ENCODE data around the gene STXBP1. TPM values are rescaled to one million over a fixed set of nuclear protein-coding genes. Genes with fewer than 3 reads are reported as not detected.

Gene STXBP1
- total and polyA plus RNA-seq, 9 of the 15 experiments (the other 6 are each of a cell fraction or from before 2014, with no cell fraction given): 4.6 to 35.1 (median 9.7) TPM

GRCh38 chr9:127633216-127633862, 21.3 kb downstream of the STXBP1 start:
- no peak overlapping the region for H2AFZ ChIP-seq (ENCODE audit: low read depth, low read length)
- H3K4me1 ChIP-seq (replicated peaks in 1 of 2; ENCODE audit: control insufficient read depth in 2 of 2, insufficient read depth in 2 of 2, low read length in 2 of 2): peaks cover 17 to 29% of the 10 kb centered on the region in 2 experiments
- no peak overlapping the region for H3K27ac ChIP-seq (ENCODE audit: extremely low read depth, low read depth, low read length)
- intact Hi-C loops (cut with micrococcal nuclease): no loop called here
- no peak for DNase-seq (ENCODE audit: extremely low read depth in 1 of 4, low spot score in 3 of 4)
- ATAC-seq: no peak
- in situ Hi-C loops (cut with MboI): no loop called here
- no peaks in the 10 kb centered on the region for H3K9me3 ChIP-seq (replicated peaks; ENCODE audit: control insufficient read depth, insufficient read depth, low read depth, low read length)
- no peak for FAIRE-seq
- no TSS peak for BruUV-seq (replicated peaks)
- CTCF ChIA-PET (ENCODE audit: low intra/inter-chr PET ratio): no interaction called here
- H3K4me2 ChIP-seq (ENCODE audit: insufficient read depth, low read length): no peak overlapping the region
- H4K20me1 ChIP-seq (replicated peaks; ENCODE audit: control insufficient read depth, insufficient read depth, low read length): 0 out of 2 replicates have a peak, but pooled peaks cover 9% of the 10 kb centered on the region
- WGBS (ENCODE audit: insufficient coverage, low coverage, missing lambda C conversion rate): 73% methylated on average over 13 of the region's 13 CpGs
- H3K36me3 ChIP-seq (ENCODE audit: control insufficient read depth, insufficient read depth, low read length): no peaks in the 10 kb centered on the region
- no peak overlapping the region; a peak in 1 of 4 replicates for H3K9ac ChIP-seq (ENCODE audit: insufficient read depth in 1 of 2, low read depth in 2 of 2, low read length in 2 of 2)
- H3K79me2 ChIP-seq (ENCODE audit: control insufficient read depth, insufficient read depth, low read length): no peaks in the 10 kb centered on the region; the same call in 2 of the 3 replicates
- no peak overlapping the region for H3K4me3 ChIP-seq
- H3K27me3 ChIP-seq (ENCODE audit: control insufficient read depth in 2 of 2, insufficient read depth in 2 of 2, low read length in 2 of 2): no peaks in the 10 kb centered on the region
- H3K9me1 ChIP-seq (ENCODE audit: control insufficient read depth, insufficient read depth, low read length): no peaks in the 10 kb centered on the region
- TF ChIP-seq PTTG1 (tag; IDR thresholded peaks at IDR 0.05; ENCODE audit: low read depth): no peak
- TF ChIP-seq TSHZ1 (CRISPR knock-in tag; IDR thresholded peaks at IDR 0.05): no peak
- no peak for TF ChIP-seq GTF2E2 (tag; IDR thresholded peaks at IDR 0.05)
- no peak for TF ChIP-seq GATAD2B (IDR thresholded peaks at IDR 0.05; ENCODE audit: borderline replicate concordance)
- no peak for TF ChIP-seq MYNN (IDR thresholded peaks at IDR 0.05)
- TF ChIP-seq MYNN (CRISPR knock-in tag; IDR thresholded peaks at IDR 0.05): no peak
- no peak for TF ChIP-seq NKRF (IDR thresholded peaks at IDR 0.05; ENCODE audit: borderline replicate concordance)
- no peak for TF ChIP-seq BCOR (IDR thresholded peaks at IDR 0.05)
- no peak for TF ChIP-seq E2F6 (IDR thresholded peaks at IDR 0.05; ENCODE audit: borderline replicate concordance in 1 of 2, extremely low read depth in 1 of 2, insufficient read depth in 1 of 2, insufficient read length in 1 of 2, low read depth in 1 of 2, low read length in 1 of 2, poor library complexity in 1 of 2, severe bottlenecking in 1 of 2)
- TF ChIP-seq SLC30A9 (CRISPR knock-in tag; IDR thresholded peaks at IDR 0.05): no peak
- TF ChIP-seq XRCC4 (IDR thresholded peaks at IDR 0.05; ENCODE audit: extremely low read depth, insufficient read depth, insufficient read length): no peak
- no peak for TF ChIP-seq NFYB (IDR thresholded peaks at IDR 0.05; ENCODE audit: extremely low read depth, insufficient read length)
- no peak for TF ChIP-seq KLF6 (CRISPR knock-in tag; IDR thresholded peaks at IDR 0.05; ENCODE audit: borderline replicate concordance)
- POLR2A ChIA-PET: no interaction called here

Data from K562 (cell line).